HEK293 (cell line): ENCODE data around the gene TAF1L.

Experiments
- CTCF ChIA-PET: fragments of 350-600 bp; formaldehyde crosslinking; extraction: SDS; loops from one replicate; lab custom pipeline; 2021; ENCODE audit warnings: antibody characterized with exemption; lab: Yijun Ruan, JAX
- POLR2A ChIA-PET: fragments of 300-600 bp; formaldehyde crosslinking; extraction: SDS; loops from one replicate; lab custom pipeline; 2020; ENCODE audit warnings: antibody characterized with exemption, inconsistent platforms; lab: Yijun Ruan, JAX
- H3K27ac ChIP-seq: fragments of 200-500 bp; sonication (Bioruptor generic); 2 replicates; pipeline ENCODE4 v1.5.1; 2014; ENCODE audit warnings: low read depth, low read length, control low read depth, inconsistent platforms; ENCODE audit errors: extremely low read depth
- H3K36me3 ChIP-seq, 2 experiments: fragments of 200-500 bp in 1 of 2; sonication (Bioruptor generic) in 1 of 2; 1 replicate in 1 of 2; 2 replicates in 1 of 2; pipeline ENCODE4 v1.5.1; 2014 to 2017; ENCODE audit warnings: inconsistent platforms in 2 of 2, low read length in 2 of 2; ENCODE audit not compliant: control insufficient read depth in 2 of 2, insufficient read depth in 1 of 2
- H3K4me1 ChIP-seq: fragments of 200-500 bp; sonication (Bioruptor generic); 2 replicates; pipeline ENCODE4 v1.5.1; 2014; ENCODE audit warnings: mild to moderate bottlenecking, low read length, inconsistent platforms; ENCODE audit not compliant: control insufficient read depth, insufficient read depth
- H3K4me3 ChIP-seq: 2 replicates; pipeline ENCODE4 v1.5.1; 2011; ENCODE audit warnings: low read depth, mild to moderate bottlenecking, control low read depth, low read length, moderate library complexity
- H3K9me3 ChIP-seq: fragments of 200-500 bp; sonication (Bioruptor generic); 2 replicates; pipeline ENCODE4 v1.5.1; 2014; ENCODE audit warnings: low read depth, low read length, inconsistent platforms; ENCODE audit not compliant: control insufficient read depth, insufficient read depth
- BCL11A ChIP-seq: fragments of 450-650 bp; formaldehyde crosslinking; IDR thresholded peaks from 2 replicates; pipeline ENCODE4 v1.5.1; 2016; ENCODE audit warnings: low read depth, missing biosample characterization, missing genetic modification characterization
- BCL11B ChIP-seq: fragments of 450-650 bp; formaldehyde crosslinking; IDR thresholded peaks from 2 replicates; pipeline ENCODE4 v1.5.1; 2016; ENCODE audit warnings: low read depth, missing biosample characterization, missing genetic modification characterization
- GLI4 ChIP-seq: fragments of 450-650 bp; formaldehyde crosslinking; IDR thresholded peaks from 2 replicates; pipeline ENCODE4 v1.5.1; 2016; ENCODE audit warnings: missing biosample characterization, missing genetic modification characterization
- REPIN1 ChIP-seq: fragments of 450-650 bp; formaldehyde crosslinking; IDR thresholded peaks from 2 replicates; pipeline ENCODE4 v1.5.1; 2017; ENCODE audit warnings: missing biosample characterization, missing genetic modification characterization, low read depth
- SP2 ChIP-seq: fragments of 450-650 bp; formaldehyde crosslinking; IDR thresholded peaks from 2 replicates; pipeline ENCODE4 v1.5.1; 2016; ENCODE audit warnings: missing biosample characterization, missing genetic modification characterization
- ZBTB20 ChIP-seq: fragments of 450-650 bp; formaldehyde crosslinking; IDR thresholded peaks from 2 replicates; pipeline ENCODE4 v1.5.1; 2016; ENCODE audit warnings: missing biosample characterization, missing genetic modification characterization
- ZBTB21 ChIP-seq: fragments of 450-650 bp; formaldehyde crosslinking; IDR thresholded peaks from 2 replicates; pipeline ENCODE4 v1.5.1; 2017; ENCODE audit warnings: missing biosample characterization, missing genetic modification characterization
- ZFP3 ChIP-seq: fragments of 450-650 bp; formaldehyde crosslinking; IDR thresholded peaks from 2 replicates; pipeline ENCODE4 v1.5.1; 2016; ENCODE audit warnings: low read depth, missing biosample characterization, missing genetic modification characterization
- ZNF211 ChIP-seq: fragments of 450-650 bp; formaldehyde crosslinking; IDR thresholded peaks from 2 replicates; pipeline ENCODE4 v1.5.1; 2016; ENCODE audit warnings: low read depth, missing biosample characterization, missing genetic modification characterization
- ZNF324 ChIP-seq: fragments of 450-650 bp; formaldehyde crosslinking; IDR thresholded peaks from 2 replicates; pipeline ENCODE4 v1.5.1; 2016; ENCODE audit warnings: missing biosample characterization, missing genetic modification characterization
- ZNF341 ChIP-seq: fragments of 450-650 bp; formaldehyde crosslinking; IDR thresholded peaks from 2 replicates; pipeline ENCODE4; 2016; ENCODE audit warnings: low read depth, missing biosample characterization, missing genetic modification characterization
- ZNF558 ChIP-seq: fragments of 450-650 bp; formaldehyde crosslinking; IDR thresholded peaks from 2 replicates; pipeline ENCODE4 v1.5.1; 2016; ENCODE audit warnings: missing biosample characterization, missing genetic modification characterization
- ZNF596 ChIP-seq: fragments of 450-650 bp; IDR thresholded peaks from 2 replicates; pipeline ENCODE4 v1.5.0; 2018; ENCODE audit warnings: missing biosample characterization, mild to moderate bottlenecking, missing genetic modification characterization, moderate library complexity
- ZNF654 ChIP-seq: fragments of 450-650 bp; formaldehyde crosslinking; IDR thresholded peaks from 2 replicates; pipeline ENCODE4 v1.5.1; 2016; ENCODE audit warnings: low read depth, missing biosample characterization, missing genetic modification characterization
- ZNF701 ChIP-seq: fragments of 450-650 bp; formaldehyde crosslinking; IDR thresholded peaks from 2 replicates; pipeline ENCODE4 v1.5.1; 2016; ENCODE audit warnings: missing biosample characterization, missing genetic modification characterization
- ZNF830 ChIP-seq: fragments of 450-650 bp; IDR thresholded peaks from 2 replicates; pipeline ENCODE4 v1.5.0; 2018; ENCODE audit warnings: missing biosample characterization, missing genetic modification characterization, low read depth, mild to moderate bottlenecking, moderate library complexity
- TF ChIP-seq, protein P1 (sequence below): fragments of 450-650 bp; formaldehyde crosslinking; IDR thresholded peaks from 2 replicates; pipeline ENCODE4 v1.5.1; 2017; ENCODE audit warnings: missing biosample characterization, missing genetic modification characterization
- TF ChIP-seq, protein P2 (sequence below): fragments of 450-650 bp; formaldehyde crosslinking; IDR thresholded peaks from 2 replicates; pipeline ENCODE4 v1.5.1; 2016; ENCODE audit warnings: missing biosample characterization, missing genetic modification characterization
- TF ChIP-seq, protein P3 (sequence below): fragments of 450-650 bp; formaldehyde crosslinking; IDR thresholded peaks from 2 replicates; pipeline ENCODE4 v1.5.1; 2016; ENCODE audit warnings: missing biosample characterization, missing genetic modification characterization
- TF ChIP-seq, protein P4 (sequence below): fragments of 450-650 bp; formaldehyde crosslinking; IDR thresholded peaks from 2 replicates; pipeline ENCODE4; 2016; ENCODE audit warnings: missing biosample characterization, missing genetic modification characterization
- TF ChIP-seq, protein P5 (sequence below): fragments of 450-650 bp; formaldehyde crosslinking; IDR thresholded peaks from 2 replicates; pipeline ENCODE4 v1.5.1; 2016; ENCODE audit warnings: missing biosample characterization, missing genetic modification characterization, borderline replicate concordance
- TF ChIP-seq, protein P6 (sequence below): fragments of 450-650 bp; formaldehyde crosslinking; IDR thresholded peaks from 2 replicates; pipeline ENCODE4 v1.5.1; 2016; ENCODE audit warnings: missing biosample characterization, missing genetic modification characterization, borderline replicate concordance

Gene TAF1L

DNA sequence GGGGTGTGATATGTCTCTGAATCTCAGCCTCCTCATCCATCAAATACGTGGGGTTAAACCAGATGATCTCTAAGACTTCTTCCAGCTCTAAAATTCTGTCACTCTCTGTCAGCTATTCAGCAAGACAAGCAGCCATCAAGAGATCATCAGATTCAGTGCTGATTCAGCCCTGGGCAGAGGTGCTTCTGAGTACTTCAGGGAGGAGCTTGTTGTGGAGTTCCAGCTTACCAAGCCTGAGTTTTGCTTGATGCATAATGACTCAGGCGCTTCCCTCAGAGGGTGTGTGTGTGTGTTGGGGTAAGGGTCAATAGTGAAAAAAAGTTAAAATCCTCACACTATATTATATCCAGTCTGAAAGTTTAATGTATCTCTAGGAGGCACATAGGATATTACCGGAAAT is 29.6 kb upstream of the TAF1L start (continued):
- TF ChIP-seq, protein P1, sequence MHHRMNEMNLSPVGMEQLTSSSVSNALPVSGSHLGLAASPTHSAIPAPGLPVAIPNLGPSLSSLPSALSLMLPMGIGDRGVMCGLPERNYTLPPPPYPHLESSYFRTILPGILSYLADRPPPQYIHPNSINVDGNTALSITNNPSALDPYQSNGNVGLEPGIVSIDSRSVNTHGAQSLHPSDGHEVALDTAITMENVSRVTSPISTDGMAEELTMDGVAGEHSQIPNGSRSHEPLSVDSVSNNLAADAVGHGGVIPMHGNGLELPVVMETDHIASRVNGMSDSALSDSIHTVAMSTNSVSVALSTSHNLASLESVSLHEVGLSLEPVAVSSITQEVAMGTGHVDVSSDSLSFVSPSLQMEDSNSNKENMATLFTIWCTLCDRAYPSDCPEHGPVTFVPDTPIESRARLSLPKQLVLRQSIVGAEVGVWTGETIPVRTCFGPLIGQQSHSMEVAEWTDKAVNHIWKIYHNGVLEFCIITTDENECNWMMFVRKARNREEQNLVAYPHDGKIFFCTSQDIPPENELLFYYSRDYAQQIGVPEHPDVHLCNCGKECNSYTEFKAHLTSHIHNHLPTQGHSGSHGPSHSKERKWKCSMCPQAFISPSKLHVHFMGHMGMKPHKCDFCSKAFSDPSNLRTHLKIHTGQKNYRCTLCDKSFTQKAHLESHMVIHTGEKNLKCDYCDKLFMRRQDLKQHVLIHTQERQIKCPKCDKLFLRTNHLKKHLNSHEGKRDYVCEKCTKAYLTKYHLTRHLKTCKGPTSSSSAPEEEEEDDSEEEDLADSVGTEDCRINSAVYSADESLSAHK: no peak
- TF ChIP-seq BCL11A (tag by site-specific recombination): no peak
- TF ChIP-seq GLI4 (tag by site-specific recombination): no peak
- TF ChIP-seq ZNF830 (tag by site-specific recombination): no peak
- TF ChIP-seq, protein P2, sequence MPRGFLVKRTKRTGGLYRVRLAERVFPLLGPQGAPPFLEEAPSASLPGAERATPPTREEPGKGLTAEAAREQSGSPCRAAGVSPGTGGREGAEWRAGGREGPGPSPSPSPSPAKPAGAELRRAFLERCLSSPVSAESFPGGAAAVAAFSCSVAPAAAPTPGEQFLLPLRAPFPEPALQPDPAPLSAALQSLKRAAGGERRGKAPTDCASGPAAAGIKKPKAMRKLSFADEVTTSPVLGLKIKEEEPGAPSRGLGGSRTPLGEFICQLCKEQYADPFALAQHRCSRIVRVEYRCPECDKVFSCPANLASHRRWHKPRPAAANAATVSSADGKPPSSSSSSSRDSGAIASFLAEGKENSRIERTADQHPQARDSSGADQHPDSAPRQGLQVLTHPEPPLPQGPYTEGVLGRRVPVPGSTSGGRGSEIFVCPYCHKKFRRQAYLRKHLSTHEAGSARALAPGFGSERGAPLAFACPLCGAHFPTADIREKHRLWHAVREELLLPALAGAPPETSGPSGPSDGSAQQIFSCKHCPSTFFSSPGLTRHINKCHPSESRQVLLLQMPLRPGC (tag by site-specific recombination): no peak
- no peak for TF ChIP-seq ZBTB20 (tag by site-specific recombination)
- no peak for TF ChIP-seq BCL11B (tag by site-specific recombination)

DNA sequence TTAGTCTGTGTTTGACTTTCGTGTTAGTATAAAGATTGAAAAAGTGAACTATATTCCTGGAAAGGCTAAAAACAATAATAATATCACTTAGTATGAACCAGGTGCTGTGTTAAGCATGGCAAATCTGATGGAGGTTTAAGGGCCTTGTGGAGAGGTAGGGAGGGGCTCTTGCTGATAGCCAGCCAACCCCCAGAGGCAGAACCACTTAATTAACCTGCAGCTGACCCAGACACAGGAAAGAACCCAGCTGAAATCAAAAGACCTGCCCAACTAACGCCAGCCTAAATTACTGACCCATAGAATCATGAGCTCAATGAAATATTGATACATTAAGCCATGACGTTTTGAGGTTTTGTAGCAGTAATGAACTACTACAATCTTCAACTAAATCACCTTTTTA is 28.3 kb upstream of the TAF1L start:
- Histone ChIP-seq H3K4me1 (no peaks in the 10 kb centered on the region), H3K27ac (no peak overlapping the region), H3K36me3 (no peaks in the 10 kb centered on the region), H3K4me3 (no peak overlapping the region), H3K9me3 (no peaks in the 10 kb centered on the region)
- ChIA-PET CTCF (interaction anchor here (0.7 kb wide), 1 partner anchor 12 kb away, joined by 4 read pairs; no protein-coding TSS in a partner anchor), POLR2A (no interaction called here)
- TF ChIP-seq, protein P3, sequence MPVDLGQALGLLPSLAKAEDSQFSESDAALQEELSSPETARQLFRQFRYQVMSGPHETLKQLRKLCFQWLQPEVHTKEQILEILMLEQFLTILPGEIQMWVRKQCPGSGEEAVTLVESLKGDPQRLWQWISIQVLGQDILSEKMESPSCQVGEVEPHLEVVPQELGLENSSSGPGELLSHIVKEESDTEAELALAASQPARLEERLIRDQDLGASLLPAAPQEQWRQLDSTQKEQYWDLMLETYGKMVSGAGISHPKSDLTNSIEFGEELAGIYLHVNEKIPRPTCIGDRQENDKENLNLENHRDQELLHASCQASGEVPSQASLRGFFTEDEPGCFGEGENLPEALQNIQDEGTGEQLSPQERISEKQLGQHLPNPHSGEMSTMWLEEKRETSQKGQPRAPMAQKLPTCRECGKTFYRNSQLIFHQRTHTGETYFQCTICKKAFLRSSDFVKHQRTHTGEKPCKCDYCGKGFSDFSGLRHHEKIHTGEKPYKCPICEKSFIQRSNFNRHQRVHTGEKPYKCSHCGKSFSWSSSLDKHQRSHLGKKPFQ (tag by site-specific recombination): no peak
- no peak for TF ChIP-seq ZNF701 (tag by site-specific recombination)
- TF ChIP-seq, protein P4, sequence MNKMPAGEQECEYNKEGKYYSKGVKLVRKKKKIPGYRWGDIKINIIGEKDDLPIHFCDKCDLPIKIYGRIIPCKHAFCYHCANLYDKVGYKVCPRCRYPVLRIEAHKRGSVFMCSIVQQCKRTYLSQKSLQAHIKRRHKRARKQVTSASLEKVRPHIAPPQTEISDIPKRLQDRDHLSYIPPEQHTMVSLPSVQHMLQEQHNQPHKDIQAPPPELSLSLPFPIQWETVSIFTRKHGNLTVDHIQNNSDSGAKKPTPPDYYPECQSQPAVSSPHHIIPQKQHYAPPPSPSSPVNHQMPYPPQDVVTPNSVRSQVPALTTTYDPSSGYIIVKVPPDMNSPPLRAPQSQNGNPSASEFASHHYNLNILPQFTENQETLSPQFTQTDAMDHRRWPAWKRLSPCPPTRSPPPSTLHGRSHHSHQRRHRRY: no peak
- TF ChIP-seq, protein P5, sequence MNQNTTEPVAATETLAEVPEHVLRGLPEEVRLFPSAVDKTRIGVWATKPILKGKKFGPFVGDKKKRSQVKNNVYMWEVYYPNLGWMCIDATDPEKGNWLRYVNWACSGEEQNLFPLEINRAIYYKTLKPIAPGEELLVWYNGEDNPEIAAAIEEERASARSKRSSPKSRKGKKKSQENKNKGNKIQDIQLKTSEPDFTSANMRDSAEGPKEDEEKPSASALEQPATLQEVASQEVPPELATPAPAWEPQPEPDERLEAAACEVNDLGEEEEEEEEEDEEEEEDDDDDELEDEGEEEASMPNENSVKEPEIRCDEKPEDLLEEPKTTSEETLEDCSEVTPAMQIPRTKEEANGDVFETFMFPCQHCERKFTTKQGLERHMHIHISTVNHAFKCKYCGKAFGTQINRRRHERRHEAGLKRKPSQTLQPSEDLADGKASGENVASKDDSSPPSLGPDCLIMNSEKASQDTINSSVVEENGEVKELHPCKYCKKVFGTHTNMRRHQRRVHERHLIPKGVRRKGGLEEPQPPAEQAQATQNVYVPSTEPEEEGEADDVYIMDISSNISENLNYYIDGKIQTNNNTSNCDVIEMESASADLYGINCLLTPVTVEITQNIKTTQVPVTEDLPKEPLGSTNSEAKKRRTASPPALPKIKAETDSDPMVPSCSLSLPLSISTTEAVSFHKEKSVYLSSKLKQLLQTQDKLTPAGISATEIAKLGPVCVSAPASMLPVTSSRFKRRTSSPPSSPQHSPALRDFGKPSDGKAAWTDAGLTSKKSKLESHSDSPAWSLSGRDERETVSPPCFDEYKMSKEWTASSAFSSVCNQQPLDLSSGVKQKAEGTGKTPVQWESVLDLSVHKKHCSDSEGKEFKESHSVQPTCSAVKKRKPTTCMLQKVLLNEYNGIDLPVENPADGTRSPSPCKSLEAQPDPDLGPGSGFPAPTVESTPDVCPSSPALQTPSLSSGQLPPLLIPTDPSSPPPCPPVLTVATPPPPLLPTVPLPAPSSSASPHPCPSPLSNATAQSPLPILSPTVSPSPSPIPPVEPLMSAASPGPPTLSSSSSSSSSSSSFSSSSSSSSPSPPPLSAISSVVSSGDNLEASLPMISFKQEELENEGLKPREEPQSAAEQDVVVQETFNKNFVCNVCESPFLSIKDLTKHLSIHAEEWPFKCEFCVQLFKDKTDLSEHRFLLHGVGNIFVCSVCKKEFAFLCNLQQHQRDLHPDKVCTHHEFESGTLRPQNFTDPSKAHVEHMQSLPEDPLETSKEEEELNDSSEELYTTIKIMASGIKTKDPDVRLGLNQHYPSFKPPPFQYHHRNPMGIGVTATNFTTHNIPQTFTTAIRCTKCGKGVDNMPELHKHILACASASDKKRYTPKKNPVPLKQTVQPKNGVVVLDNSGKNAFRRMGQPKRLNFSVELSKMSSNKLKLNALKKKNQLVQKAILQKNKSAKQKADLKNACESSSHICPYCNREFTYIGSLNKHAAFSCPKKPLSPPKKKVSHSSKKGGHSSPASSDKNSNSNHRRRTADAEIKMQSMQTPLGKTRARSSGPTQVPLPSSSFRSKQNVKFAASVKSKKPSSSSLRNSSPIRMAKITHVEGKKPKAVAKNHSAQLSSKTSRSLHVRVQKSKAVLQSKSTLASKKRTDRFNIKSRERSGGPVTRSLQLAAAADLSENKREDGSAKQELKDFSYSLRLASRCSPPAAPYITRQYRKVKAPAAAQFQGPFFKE (tag by site-specific recombination): no peak
- TF ChIP-seq ZNF596 (tag by site-specific recombination): no peak
- TF ChIP-seq, protein P6, sequence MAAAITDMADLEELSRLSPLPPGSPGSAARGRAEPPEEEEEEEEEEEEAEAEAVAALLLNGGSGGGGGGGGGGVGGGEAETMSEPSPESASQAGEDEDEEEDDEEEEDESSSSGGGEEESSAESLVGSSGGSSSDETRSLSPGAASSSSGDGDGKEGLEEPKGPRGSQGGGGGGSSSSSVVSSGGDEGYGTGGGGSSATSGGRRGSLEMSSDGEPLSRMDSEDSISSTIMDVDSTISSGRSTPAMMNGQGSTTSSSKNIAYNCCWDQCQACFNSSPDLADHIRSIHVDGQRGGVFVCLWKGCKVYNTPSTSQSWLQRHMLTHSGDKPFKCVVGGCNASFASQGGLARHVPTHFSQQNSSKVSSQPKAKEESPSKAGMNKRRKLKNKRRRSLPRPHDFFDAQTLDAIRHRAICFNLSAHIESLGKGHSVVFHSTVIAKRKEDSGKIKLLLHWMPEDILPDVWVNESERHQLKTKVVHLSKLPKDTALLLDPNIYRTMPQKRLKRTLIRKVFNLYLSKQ: no peak
- no peak for TF ChIP-seq ZNF341 (tag by site-specific recombination)
- TF ChIP-seq ZNF324: no peak
- TF ChIP-seq SP2 (tag by site-specific recombination): no peak
- no peak for TF ChIP-seq ZNF654 (tag by site-specific recombination)
- no peak for TF ChIP-seq ZBTB21 (tag by site-specific recombination)
- no peak for TF ChIP-seq ZNF211
- TF ChIP-seq ZNF558: no peak
- TF ChIP-seq REPIN1 (tag by site-specific recombination): no peak
- no peak for TF ChIP-seq ZFP3 (tag by site-specific recombination)
